ENCODE results near the gene OR10P1.
"Not testable (repeated sequence)": the region's sequence is repeated elsewhere in the genome, so short reads cannot be mapped to it uniquely, and the experiment has no call there.

Gene OR10P1, protein sequence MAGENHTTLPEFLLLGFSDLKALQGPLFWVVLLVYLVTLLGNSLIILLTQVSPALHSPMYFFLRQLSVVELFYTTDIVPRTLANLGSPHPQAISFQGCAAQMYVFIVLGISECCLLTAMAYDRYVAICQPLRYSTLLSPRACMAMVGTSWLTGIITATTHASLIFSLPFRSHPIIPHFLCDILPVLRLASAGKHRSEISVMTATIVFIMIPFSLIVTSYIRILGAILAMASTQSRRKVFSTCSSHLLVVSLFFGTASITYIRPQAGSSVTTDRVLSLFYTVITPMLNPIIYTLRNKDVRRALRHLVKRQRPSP

DNA sequence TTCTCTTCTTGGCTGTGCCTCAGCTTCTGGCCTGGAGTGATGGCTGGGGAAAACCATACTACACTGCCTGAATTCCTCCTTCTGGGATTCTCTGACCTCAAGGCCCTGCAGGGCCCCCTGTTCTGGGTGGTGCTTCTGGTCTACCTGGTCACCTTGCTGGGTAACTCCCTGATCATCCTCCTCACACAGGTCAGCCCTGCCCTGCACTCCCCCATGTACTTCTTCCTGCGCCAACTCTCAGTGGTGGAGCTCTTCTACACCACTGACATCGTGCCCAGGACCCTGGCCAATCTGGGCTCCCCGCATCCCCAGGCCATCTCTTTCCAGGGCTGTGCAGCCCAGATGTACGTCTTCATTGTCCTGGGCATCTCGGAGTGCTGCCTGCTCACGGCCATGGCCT, at the start of gene OR10P1:
Gene OR10P1, plus strand, starts transcription at position 40 of the 400 bp plus-strand sequence. Its CDS starts 0 bp downstream, at position 40.
- DNase-seq: no peak

DNA sequence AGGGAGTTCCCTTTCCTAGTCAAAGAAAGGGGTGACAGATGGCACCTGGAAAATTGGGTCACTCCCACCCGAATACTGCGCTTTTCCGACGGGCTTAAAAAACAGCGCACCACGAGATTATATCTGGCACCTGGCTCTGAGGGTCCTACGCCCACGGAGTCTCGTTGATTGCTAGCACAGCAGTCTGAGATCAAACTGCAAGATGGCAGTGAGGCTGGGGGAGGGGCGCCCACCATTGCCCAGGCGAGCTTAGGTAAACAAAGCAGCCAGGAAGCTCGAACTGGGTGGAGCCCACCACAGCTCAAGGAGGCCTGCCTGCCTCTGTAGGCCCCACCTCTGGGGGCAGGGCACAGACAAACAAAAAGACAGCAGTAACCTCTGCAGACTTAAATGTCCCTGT, 46.5 kb upstream of the OR10P1 start:
- not testable (repeated sequence) for DNase-seq

DNA sequence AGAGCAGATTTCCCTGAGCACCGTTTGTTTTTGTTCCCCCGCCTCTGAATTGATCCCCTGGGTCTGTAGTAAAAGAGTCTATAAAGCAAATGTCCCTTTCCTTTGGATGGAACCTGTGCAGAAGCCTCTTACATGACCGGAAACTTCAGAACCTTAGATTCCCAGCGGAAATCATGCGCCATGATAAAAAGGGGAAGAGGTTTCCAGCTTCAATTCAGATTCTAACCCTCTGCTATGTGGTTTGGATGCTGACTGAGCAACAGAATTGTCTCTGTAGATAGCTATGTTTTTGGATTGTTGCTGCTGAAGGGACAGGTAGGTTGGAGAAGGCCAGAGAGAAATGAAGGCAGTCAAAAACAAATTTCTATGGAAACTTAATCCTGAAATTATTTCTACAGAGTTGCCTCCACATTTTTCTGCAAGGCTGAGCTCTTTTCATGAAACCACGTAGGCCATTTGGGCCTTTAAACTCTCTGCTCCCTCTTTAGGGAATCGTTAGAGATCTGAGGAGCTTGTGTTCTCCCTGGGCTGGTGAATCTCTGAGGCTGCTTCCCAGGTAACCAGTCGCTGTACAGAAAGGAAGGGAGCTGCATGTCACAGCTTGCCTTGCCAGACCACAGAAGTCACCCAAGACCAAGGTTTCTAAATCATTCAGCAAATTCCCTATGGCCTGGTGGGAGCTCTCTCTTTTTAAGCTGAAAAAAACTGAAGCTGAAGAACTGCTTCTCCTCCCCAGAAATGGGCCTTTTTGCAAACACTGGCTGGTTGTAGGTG, 28.7 kb upstream of the OR10P1 start:
- DNase-seq: no peak

DNA sequence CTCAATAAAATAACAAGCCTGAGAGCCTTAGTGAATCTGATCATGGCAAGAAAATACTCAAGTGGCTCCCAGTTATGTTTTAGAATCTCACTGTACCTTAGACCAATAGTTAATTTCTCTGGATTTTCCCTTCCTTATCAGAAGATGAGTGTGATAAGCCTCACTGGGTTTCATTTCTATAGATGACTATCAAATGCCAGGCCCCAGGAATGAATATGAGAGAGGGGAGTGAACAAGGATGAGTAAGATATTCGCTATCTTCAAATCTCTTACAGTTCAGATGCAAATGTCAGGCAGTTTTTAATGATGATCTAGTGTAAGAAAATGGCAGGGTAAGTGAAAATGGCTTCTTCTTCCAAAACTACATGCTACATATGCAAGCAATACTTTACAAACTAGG, 26.1 kb upstream of the OR10P1 start:
- DNase-seq: no peak

- DNase-seq: no peak
Measured at GRCh38 chr12:55612646-55613045, 24.0 kb upstream of the OR10P1 start.

- no peak for DNase-seq
Measured at GRCh38 chr12:55614764-55615163, 21.9 kb upstream of the OR10P1 start.

DNA sequence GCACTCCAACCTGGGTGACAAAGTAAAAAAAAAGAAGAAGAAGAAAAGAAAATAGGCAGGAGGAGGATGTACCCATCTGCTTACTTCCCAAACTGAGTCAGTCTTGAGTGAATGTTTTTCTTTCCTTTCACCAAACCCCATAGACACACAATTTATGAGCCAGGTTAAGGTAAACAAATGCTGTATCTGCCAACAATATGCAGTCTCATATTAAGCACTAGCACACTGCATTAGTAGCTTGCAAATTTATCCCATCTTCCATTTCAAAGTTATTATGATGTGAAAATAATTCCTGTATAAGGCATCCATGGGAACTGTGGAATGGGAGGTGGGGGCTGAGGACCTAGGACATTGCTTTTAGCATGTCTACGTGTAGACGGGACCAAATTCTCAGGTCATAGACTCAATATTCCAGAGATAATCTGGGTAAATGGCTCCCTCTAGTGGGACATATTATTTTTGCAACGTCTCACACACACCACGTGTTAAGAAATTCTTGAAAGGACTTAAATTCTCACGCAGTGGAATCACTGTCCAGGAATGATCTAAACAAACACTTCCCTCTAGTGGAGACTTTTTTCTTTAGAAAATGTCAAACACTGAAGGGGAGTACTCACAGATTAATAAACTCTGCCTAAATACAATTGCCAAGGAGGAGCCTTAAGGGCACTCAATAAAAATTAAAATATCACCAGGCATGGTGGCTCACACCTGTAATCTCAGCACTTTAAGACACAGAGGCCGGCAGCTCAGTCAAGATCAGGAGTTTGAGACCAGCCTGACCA, 17.1 kb upstream of the OR10P1 start:
- peak; percentile 43 for DNase-seq

DNA sequence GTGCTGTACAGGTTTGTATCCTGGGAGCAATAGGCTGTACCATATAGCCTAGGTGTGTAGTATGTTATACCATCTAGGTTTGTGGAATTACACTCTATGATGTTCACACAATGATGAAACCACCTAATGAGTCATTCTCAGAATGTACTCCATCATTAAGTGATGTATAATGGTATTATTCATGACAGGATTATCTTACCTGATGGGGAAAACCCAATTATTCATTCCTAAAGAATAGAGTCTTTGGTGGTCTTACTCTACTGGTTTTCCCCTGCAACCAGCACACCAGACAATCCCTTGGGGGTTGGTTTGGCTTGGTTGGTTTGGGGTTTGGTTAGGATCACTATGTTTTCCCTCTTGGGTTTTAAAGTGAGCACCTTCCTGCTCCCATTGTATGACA, 12.6 kb upstream of the OR10P1 start:
- no peak for DNase-seq

DNA sequence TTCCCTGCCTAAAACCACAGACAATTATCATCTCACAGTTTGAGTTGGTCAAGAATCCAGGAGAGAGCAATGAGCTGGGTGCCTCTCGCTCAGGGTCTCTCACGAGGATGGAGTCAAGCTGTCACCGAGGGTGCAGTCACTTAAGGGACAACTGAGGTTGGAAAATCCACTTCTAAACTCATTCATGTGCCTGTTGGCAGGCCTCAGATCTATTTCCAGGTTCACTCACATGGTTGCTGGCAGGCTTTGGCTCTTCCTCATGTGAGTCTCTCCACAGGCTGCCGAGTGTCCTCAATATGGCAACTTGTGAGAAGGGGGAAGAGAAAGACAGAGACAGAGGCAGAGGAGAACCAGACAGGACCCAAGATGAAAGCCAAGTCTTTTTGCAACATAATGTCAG, 10.5 kb upstream of the OR10P1 start:
- no peak for DNase-seq

- no peak for DNase-seq
Measured at GRCh38 chr12:55629058-55629841, 7.4 kb upstream of the OR10P1 start.

DNA sequence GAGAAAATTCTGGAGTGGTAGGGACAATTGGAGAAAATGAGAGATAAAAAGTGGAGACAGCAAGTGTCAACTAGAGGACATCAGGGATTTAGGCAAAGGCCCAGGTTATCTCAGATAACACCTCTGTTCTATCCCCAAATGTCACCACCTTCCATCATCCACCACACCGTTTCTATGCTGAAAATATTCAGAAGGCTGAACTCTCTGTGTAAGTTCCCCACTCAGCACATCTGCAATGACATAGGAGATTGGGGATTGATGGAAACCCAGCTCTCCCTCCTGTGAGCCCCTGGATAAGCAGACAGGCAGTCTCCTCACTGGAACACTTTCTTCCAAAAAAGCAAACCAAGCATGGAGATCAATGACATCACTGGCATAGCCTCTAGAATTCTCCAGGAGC, 5.6 kb upstream of the OR10P1 start:
- no peak for DNase-seq

DNA sequence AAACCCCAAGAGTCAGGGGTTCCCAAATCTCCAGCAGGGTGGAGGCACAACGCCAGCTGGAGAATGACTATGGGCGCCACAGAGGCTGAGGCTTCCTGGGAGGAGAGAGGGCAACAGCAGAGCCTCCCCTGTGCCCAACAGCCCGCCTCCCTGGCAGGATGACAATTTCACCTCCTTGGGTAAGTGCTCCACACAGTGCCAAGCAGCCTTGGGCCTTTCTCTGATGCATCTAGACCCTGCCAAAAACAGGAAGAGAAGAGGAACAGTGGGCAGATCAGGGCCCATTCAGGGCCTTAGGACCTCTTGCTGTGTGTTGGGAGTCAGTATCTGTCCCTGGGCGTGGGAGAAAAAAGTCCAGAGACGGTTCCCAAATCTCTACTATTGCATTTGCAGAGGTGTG, 5.0 kb upstream of the OR10P1 start:
- DNase-seq: no peak

- DNase-seq: no peak
Measured at GRCh38 chr12:55633151-55633550, 3.5 kb upstream of the OR10P1 start.

DNA sequence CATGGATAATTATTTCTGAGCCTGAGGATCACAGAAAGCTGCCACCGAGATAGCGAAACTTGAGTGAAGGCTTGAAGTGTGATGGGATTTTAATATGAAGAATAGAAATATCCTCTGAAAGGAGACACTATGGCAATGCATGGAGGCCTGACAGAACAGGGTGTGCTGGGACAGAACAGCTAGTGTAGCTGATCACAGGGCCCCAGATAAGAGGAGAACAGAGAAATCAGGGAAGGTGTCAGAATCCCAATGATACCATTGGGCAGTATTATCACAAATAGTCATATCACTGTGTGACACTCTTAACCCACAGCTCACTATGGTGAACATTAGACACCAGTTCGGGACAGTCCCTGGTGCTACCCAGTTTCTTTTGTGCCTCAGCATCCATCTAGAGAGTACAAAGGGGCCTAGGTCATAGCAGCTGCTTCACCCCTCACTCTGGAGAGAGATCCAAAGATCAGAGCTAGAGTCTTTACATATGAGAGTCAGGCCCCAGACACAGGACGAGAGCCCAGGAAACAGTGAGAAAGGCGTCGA, 506 bp upstream of the OR10P1 start:
- DNase-seq: no peak

- no peak for DNase-seq
Measured at GRCh38 chr12:55637467-55637866, 775 bp downstream of the OR10P1 start.

GRCh38 chr12:55641595-55641994, 4.9 kb downstream of the OR10P1 start:
- no peak for DNase-seq

DNA sequence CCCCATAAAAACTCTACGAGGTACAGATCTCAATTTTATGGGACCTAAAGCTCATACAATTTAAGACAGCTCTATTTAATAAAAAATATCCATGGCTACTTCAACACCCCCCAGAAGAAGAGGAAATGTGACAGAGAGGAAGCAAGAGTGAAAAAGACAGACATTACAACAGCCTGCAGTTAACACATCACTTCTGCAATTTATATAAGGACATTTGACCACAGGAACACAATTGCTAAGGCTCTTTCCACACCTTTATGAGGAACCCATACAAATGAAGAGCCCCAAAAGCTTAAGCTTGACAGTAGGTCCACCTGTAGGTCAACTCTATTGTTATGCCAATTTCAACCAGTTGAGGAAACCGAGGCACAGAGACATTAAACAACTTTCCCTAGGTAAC, 5.6 kb downstream of the OR10P1 start:
- no peak for DNase-seq

DNA sequence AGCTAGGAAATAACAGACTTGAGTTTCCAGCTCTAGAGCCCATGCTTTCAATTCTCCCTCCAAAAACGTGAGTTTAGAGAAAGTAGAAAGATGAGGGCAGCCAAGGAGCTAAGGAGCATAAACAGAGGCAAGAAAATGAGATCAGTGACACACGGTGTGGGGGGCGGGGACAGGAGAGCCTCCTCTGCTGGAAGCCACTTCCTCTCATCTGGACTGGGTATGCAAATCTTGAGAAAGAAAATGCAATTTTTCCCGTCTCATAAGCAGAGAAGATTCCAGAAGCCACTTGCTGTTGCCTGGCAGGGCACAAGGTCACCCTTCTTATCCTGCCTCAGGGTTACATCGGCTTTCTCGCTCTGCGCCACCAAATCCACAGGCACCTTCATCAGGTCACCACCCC, 6.0 kb downstream of the OR10P1 start:
- DNase-seq: no peak

- DNase-seq: no peak
Measured at GRCh38 chr12:55644591-55644990, 7.9 kb downstream of the OR10P1 start.

DNA sequence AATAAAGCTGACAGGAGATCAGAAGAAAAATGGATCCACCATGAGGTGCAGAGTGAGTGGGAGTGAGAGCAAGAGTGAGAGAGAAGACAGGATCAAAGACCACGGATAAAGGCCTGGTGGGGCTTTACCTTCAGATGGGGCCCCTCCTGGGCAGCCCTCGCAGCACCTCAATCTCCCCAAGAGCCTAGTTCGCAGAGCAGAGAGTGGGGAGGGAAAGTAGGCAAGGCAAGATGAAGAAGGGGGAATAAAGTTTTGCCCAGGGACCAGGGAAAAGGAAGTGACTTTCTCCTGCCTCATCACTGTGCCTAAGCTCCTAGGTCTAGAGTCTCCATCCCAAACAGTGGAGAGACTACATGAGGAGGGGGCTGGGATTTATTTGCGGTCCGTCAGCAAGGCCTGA, 10.3 kb downstream of the OR10P1 start:
- DNase-seq: no peak

DNA sequence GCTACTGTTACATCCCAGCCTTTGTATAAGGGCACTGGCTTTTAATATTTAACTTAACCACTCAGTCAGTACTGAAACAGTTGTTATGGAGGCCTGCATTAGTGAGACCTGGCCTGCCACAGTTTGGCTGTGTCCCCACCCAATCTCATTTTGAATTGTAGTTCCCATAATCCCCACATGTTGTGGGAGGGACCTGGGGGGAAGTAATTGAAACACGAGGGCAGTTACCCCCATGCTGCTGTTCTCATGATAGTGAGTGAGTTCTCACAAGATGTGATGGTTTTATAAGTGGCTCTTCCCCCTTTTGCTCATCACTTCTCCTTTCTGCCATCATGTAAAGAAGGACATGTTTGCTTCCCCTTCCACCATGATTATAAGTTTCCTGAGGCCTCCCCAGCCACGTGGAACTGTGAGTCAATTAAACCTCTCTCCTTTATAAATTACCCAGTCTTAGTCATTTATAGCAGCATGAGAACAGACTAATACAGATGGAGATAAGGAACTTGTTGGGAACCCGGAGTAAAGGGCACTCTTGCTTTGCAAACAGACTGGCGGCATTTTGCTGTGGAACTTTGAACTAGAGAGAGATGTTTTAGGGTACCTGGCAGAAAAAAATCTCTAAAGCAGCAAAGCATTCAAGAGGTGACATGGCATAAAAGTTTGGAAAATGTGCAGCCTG, 14.1 kb downstream of the OR10P1 start:
- DNase-seq: not testable (repeated sequence)

DNA sequence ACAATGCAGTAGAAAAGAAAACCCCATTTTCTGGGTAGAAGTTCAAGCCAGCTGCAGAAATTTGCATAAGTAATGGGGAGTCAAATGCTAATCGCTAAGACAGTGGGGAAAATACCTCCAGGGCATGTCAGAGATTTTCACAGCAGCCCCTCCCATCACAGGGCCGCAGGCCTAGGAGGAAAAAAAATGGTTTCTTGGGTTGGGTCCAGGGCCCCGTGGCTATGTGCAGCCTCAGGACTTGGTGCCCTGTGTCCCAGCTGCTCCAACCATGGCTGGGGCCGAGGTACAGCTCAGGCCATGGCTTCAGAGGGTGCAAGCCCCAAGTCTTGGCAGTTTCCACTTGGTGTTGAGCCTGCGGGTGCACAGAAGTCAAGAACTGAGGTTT, 14.6 kb downstream of the OR10P1 start:
- DNase-seq: no peak

Data from KG1 (cell line).